ENCODE data around the gene TET1.

TET1 gene

GRCh38 chr10:68655620-68656126 is 95.5 kb downstream of the TET1 start:
- Histone ChIP-seq H3K27ac (ENCODE audit: insufficient read depth in 1 of 2, low read depth in 1 of 2, low read length in 2 of 2, poor library complexity in 1 of 2, severe bottlenecking in 2 of 2) (no peak overlapping the region), H3K9me3 (ENCODE audit: control extremely low read depth in 1 of 5, control insufficient read depth in 4 of 5, insufficient read depth in 2 of 5, low read depth in 1 of 5, low read length in 4 of 5) (peaks cover 0 to 3% (median 0%) of the 10 kb centered on the region in 5 experiments), H3K27me3 (replicated peaks in 2 of 5; ENCODE audit: control insufficient read depth in 4 of 5, insufficient read depth in 5 of 5, low read length in 4 of 5) (no peaks in the 10 kb centered on the region), H3K36me3 (ENCODE audit: control insufficient read depth in 4 of 4, insufficient read depth in 4 of 4, low read length in 3 of 4) (peaks cover 0 to 16% (median 3%) of the 10 kb centered on the region in 4 experiments), H3K4me1 (ENCODE audit: control extremely low read depth in 1 of 4, control insufficient read depth in 4 of 4, insufficient read depth in 4 of 4, low read length in 3 of 4) (no peaks in the 10 kb centered on the region), H3K4me3 (ENCODE audit: control insufficient read depth in 1 of 7, extremely low read depth in 1 of 7, insufficient read depth in 4 of 7, low read depth in 2 of 7, low read length in 6 of 7) (no peak overlapping the region)
- WGBS (ENCODE audit: insufficient coverage): 100% methylated on average over 2 of the region's 3 CpGs
- DNase-seq: no peak
- POLR2A ChIA-PET: no interaction called here
- CTCF ChIA-PET: no interaction called here

GRCh38 chr10:68665841-68666240 is 105.7 kb downstream of the TET1 start:
- DNase-seq: no peak
- Histone ChIP-seq H3K9me3 (ENCODE audit: control extremely low read depth in 1 of 5, control insufficient read depth in 4 of 5, insufficient read depth in 2 of 5, low read depth in 1 of 5, low read length in 4 of 5) (no peaks in the 10 kb centered on the region), H3K4me1 (ENCODE audit: control extremely low read depth in 1 of 4, control insufficient read depth in 4 of 4, insufficient read depth in 4 of 4, low read length in 3 of 4) (no peaks in the 10 kb centered on the region), H3K27ac (ENCODE audit: insufficient read depth in 1 of 2, low read depth in 1 of 2, low read length in 2 of 2, poor library complexity in 1 of 2, severe bottlenecking in 2 of 2) (no peak overlapping the region), H3K36me3 (ENCODE audit: control insufficient read depth in 4 of 4, insufficient read depth in 4 of 4, low read length in 3 of 4) (peaks cover 5 to 10% (median 7%) of the 10 kb centered on the region in 4 experiments), H3K27me3 (replicated peaks in 2 of 5; ENCODE audit: control insufficient read depth in 4 of 5, insufficient read depth in 5 of 5, low read length in 4 of 5) (no peaks in the 10 kb centered on the region), H3K4me3 (ENCODE audit: control insufficient read depth in 1 of 7, extremely low read depth in 1 of 7, insufficient read depth in 4 of 7, low read depth in 2 of 7, low read length in 6 of 7) (no peak overlapping the region)
- CTCF ChIA-PET: no interaction called here
- POLR2A ChIA-PET: no interaction called here
- no CpG with 5 or more reads among the region's 2 CpGs for WGBS (ENCODE audit: insufficient coverage)

GRCh38 chr10:68666280-68666760 is 106.2 kb downstream of the TET1 start:
- Histone ChIP-seq H3K27me3 (replicated peaks in 2 of 5; ENCODE audit: control insufficient read depth in 4 of 5, insufficient read depth in 5 of 5, low read length in 4 of 5) (no peaks in the 10 kb centered on the region), H3K4me1 (ENCODE audit: control extremely low read depth in 1 of 4, control insufficient read depth in 4 of 4, insufficient read depth in 4 of 4, low read length in 3 of 4) (no peaks in the 10 kb centered on the region), H3K36me3 (ENCODE audit: control insufficient read depth in 4 of 4, insufficient read depth in 4 of 4, low read length in 3 of 4) (peaks cover 5 to 10% (median 7%) of the 10 kb centered on the region in 4 experiments), H3K4me3 (ENCODE audit: control insufficient read depth in 1 of 7, extremely low read depth in 1 of 7, insufficient read depth in 4 of 7, low read depth in 2 of 7, low read length in 6 of 7) (no peak overlapping the region), H3K27ac (ENCODE audit: insufficient read depth in 1 of 2, low read depth in 1 of 2, low read length in 2 of 2, poor library complexity in 1 of 2, severe bottlenecking in 2 of 2) (no peak overlapping the region), H3K9me3 (ENCODE audit: control extremely low read depth in 1 of 5, control insufficient read depth in 4 of 5, insufficient read depth in 2 of 5, low read depth in 1 of 5, low read length in 4 of 5) (no peaks in the 10 kb centered on the region)
- ChIA-PET CTCF (no interaction called here), POLR2A (no interaction called here)
- WGBS (ENCODE audit: insufficient coverage): 100% methylated on average over 1 of the region's 5 CpGs
- DNase-seq: no peak

- no peak overlapping the region for H3K4me3 ChIP-seq (ENCODE audit: control insufficient read depth in 1 of 7, extremely low read depth in 1 of 7, insufficient read depth in 4 of 7, low read depth in 2 of 7, low read length in 6 of 7)
- POLR2A ChIA-PET: no interaction called here
- H3K36me3 ChIP-seq (ENCODE audit: control insufficient read depth in 4 of 4, insufficient read depth in 4 of 4, low read length in 3 of 4): peaks cover 5 to 16% (median 10%) of the 10 kb centered on the region in 4 experiments
- CTCF ChIA-PET: no interaction called here
- H3K27me3 ChIP-seq (replicated peaks in 2 of 5; ENCODE audit: control insufficient read depth in 4 of 5, insufficient read depth in 5 of 5, low read length in 4 of 5): no peaks in the 10 kb centered on the region
- no peaks in the 10 kb centered on the region for H3K4me1 ChIP-seq (ENCODE audit: control extremely low read depth in 1 of 4, control insufficient read depth in 4 of 4, insufficient read depth in 4 of 4, low read length in 3 of 4)
- DNase-seq: no peak
- 100% methylated on average over 2 of the region's 5 CpGs for WGBS (ENCODE audit: insufficient coverage)
- H3K9me3 ChIP-seq (ENCODE audit: control extremely low read depth in 1 of 5, control insufficient read depth in 4 of 5, insufficient read depth in 2 of 5, low read depth in 1 of 5, low read length in 4 of 5): no peaks in the 10 kb centered on the region
- H3K27ac ChIP-seq (ENCODE audit: insufficient read depth in 1 of 2, low read depth in 1 of 2, low read length in 2 of 2, poor library complexity in 1 of 2, severe bottlenecking in 2 of 2): no peak overlapping the region
These were observed 108.1 kb downstream of the TET1 start for GRCh38 chr10:68668231-68668630.

GRCh38 chr10:68668972-68669371 is 108.8 kb downstream of the TET1 start:
- DNase-seq: no peak
- Histone ChIP-seq H3K4me1 (ENCODE audit: control extremely low read depth in 1 of 4, control insufficient read depth in 4 of 4, insufficient read depth in 4 of 4, low read length in 3 of 4) (no peaks in the 10 kb centered on the region), H3K27me3 (replicated peaks in 2 of 5; ENCODE audit: control insufficient read depth in 4 of 5, insufficient read depth in 5 of 5, low read length in 4 of 5) (no peaks in the 10 kb centered on the region), H3K4me3 (ENCODE audit: control insufficient read depth in 1 of 7, extremely low read depth in 1 of 7, insufficient read depth in 4 of 7, low read depth in 2 of 7, low read length in 6 of 7) (no peak overlapping the region), H3K27ac (ENCODE audit: insufficient read depth in 1 of 2, low read depth in 1 of 2, low read length in 2 of 2, poor library complexity in 1 of 2, severe bottlenecking in 2 of 2) (no peak overlapping the region), H3K9me3 (ENCODE audit: control extremely low read depth in 1 of 5, control insufficient read depth in 4 of 5, insufficient read depth in 2 of 5, low read depth in 1 of 5, low read length in 4 of 5) (no peaks in the 10 kb centered on the region), H3K36me3 (ENCODE audit: control insufficient read depth in 4 of 4, insufficient read depth in 4 of 4, low read length in 3 of 4) (peaks cover 5 to 20% (median 11%) of the 10 kb centered on the region in 4 experiments)
- CTCF ChIA-PET: no interaction called here
- 98% methylated on average over 4 of the region's 4 CpGs for WGBS (ENCODE audit: insufficient coverage)
- POLR2A ChIA-PET: no interaction called here

GRCh38 chr10:68684413-68684812 is 124.3 kb downstream of the TET1 start:
- Histone ChIP-seq H3K36me3 (ENCODE audit: control insufficient read depth in 4 of 4, insufficient read depth in 4 of 4, low read length in 3 of 4) (peaks cover 12 to 47% (median 14%) of the 10 kb centered on the region in 4 experiments), H3K4me3 (ENCODE audit: control insufficient read depth in 1 of 7, extremely low read depth in 1 of 7, insufficient read depth in 4 of 7, low read depth in 2 of 7, low read length in 6 of 7) (no peak overlapping the region), H3K4me1 (ENCODE audit: control extremely low read depth in 1 of 4, control insufficient read depth in 4 of 4, insufficient read depth in 4 of 4, low read length in 3 of 4) (no peaks in the 10 kb centered on the region), H3K27me3 (replicated peaks in 2 of 5; ENCODE audit: control insufficient read depth in 4 of 5, insufficient read depth in 5 of 5, low read length in 4 of 5) (no peaks in the 10 kb centered on the region), H3K9me3 (ENCODE audit: control extremely low read depth in 1 of 5, control insufficient read depth in 4 of 5, insufficient read depth in 2 of 5, low read depth in 1 of 5, low read length in 4 of 5) (no peaks in the 10 kb centered on the region), H3K27ac (ENCODE audit: insufficient read depth in 1 of 2, low read depth in 1 of 2, low read length in 2 of 2, poor library complexity in 1 of 2, severe bottlenecking in 2 of 2) (no peak overlapping the region)
- WGBS (ENCODE audit: insufficient coverage): 100% methylated on average over 3 of the region's 3 CpGs
- DNase-seq: no peak
- CTCF ChIA-PET: no interaction called here
- POLR2A ChIA-PET: interaction anchor here (0.6 kb wide), 1 partner anchor 19 kb away, joined by 3 read pairs; no protein-coding TSS in a partner anchor

GRCh38 chr10:68696018-68696417 is 135.9 kb downstream of the TET1 start:
- CTCF ChIA-PET: interaction anchor here (1.3 kb wide), 1 partner anchor 145 kb away, joined by 4 read pairs; no protein-coding TSS in a partner anchor
- no peak for DNase-seq
- Histone ChIP-seq H3K27ac (ENCODE audit: insufficient read depth in 1 of 2, low read depth in 1 of 2, low read length in 2 of 2, poor library complexity in 1 of 2, severe bottlenecking in 2 of 2) (no peak overlapping the region), H3K4me3 (ENCODE audit: control insufficient read depth in 1 of 7, extremely low read depth in 1 of 7, insufficient read depth in 4 of 7, low read depth in 2 of 7, low read length in 6 of 7) (no peak overlapping the region), H3K4me1 (ENCODE audit: control extremely low read depth in 1 of 4, control insufficient read depth in 4 of 4, insufficient read depth in 4 of 4, low read length in 3 of 4) (no peaks in the 10 kb centered on the region), H3K9me3 (ENCODE audit: control extremely low read depth in 1 of 5, control insufficient read depth in 4 of 5, insufficient read depth in 2 of 5, low read depth in 1 of 5, low read length in 4 of 5) (no peaks in the 10 kb centered on the region), H3K27me3 (replicated peaks in 2 of 5; ENCODE audit: control insufficient read depth in 4 of 5, insufficient read depth in 5 of 5, low read length in 4 of 5) (no peaks in the 10 kb centered on the region), H3K36me3 (ENCODE audit: control insufficient read depth in 4 of 4, insufficient read depth in 4 of 4, low read length in 3 of 4) (peaks cover 2 to 7% (median 4%) of the 10 kb centered on the region in 4 experiments)
- POLR2A ChIA-PET: no interaction called here
- 100% methylated on average over 1 of the region's 1 CpG for WGBS (ENCODE audit: insufficient coverage)

Data from common myeloid progenitor, CD34-positive (primary cell).